Activated T-cell treated with anti-CD3 and anti-CD28 coated beads, Interleukin-2, amount 50 U/mL, for 72 hours (primary cell): ENCODE data around the gene ELFN1. TPM values are rescaled to one million over a fixed set of nuclear protein-coding genes. Genes with fewer than 3 reads are reported as not detected.
A peak's percentile ranks its signal among the peaks of the same experiment; 100 is the strongest.

Source experiments
- ATAC-seq, 2 donors: fragments of 150-1000 bp; cut with Tn5 transposase; replicated peaks in 1 of 2; 2 replicates each; pipeline ENCODE4 v1.10.0; 2021; ENCODE audit warnings: moderate library complexity in 2 of 2, mild to moderate bottlenecking in 1 of 2
- DNase-seq, 2 donors: peaks; one replicate each; pipeline ENCODE4 v3.0.0; 2021 to 2022; ENCODE audit warnings: mixed read lengths in 1 of 2
- H3K27ac Mint-ChIP-seq: one replicate; pipeline ENCODE4 v1.8.0; 2022; ENCODE audit warnings: mild to moderate bottlenecking, moderate library complexity, mixed read lengths
- H3K27me3 Mint-ChIP-seq: one replicate; pipeline ENCODE4 v1.8.0; 2022; ENCODE audit warnings: low read depth, mixed read lengths
- H3K36me3 Mint-ChIP-seq, 2 donors: one replicate each; pipeline ENCODE4 v1.8.0; 2022; ENCODE audit warnings: mixed read lengths in 2 of 2, mild to moderate bottlenecking in 1 of 2; ENCODE audit not compliant: insufficient read depth in 2 of 2
- H3K4me1 Mint-ChIP-seq: one replicate; pipeline ENCODE4 v1.8.0; 2022; ENCODE audit warnings: low read depth, mixed read lengths
- H3K4me3 Mint-ChIP-seq, 2 donors: one replicate each; pipeline ENCODE4 v1.8.0; 2022; ENCODE audit warnings: mild to moderate bottlenecking in 2 of 2, mixed read lengths in 2 of 2, moderate library complexity in 2 of 2
- H3K9me3 Mint-ChIP-seq, 2 donors: one replicate each; pipeline ENCODE4 v1.8.0; 2022; ENCODE audit warnings: mixed read lengths in 2 of 2
- total RNA-seq, 2 donors: library from RNA; stranded (reverse); gene quantifications; one replicate each; pipeline ENCODE4 v1.2.3, GENCODE V29; 2022

Gene ELFN1
- total RNA-seq, 2 donors from 2014 or later: not detected

- DNase-seq: no peak
- H3K4me3 Mint-ChIP-seq: peak overlapping the region; percentile 29 to 68
- peaks cover 27% of the 10 kb centered on the region for H3K27me3 Mint-ChIP-seq
These were observed 769 bp upstream of the ELFN1 start for GRCh38 chr7:1669064-1669951.

GRCh38 chr7:1670894-1671593 lies 967 bp downstream of the ELFN1 start:
- Mint-ChIP-seq H3K27me3 (peaks cover 27% of the 10 kb centered on the region), H3K9me3 (no peaks in the 10 kb centered on the region), H3K4me1 (peaks cover 5% of the 10 kb centered on the region), H3K4me3 (peak overlapping the region in 1 of 2 donors; percentile 56), H3K27ac (no peak overlapping the region), H3K36me3 (no peaks in the 10 kb centered on the region)
- ATAC-seq (no peak), DNase-seq (no peak)

More at GRCh38 chr7:1669064-1669951, 769 bp upstream of the ELFN1 start:
- no peaks in the 10 kb centered on the region for H3K9me3 Mint-ChIP-seq
- peaks cover 5% of the 10 kb centered on the region for H3K4me1 Mint-ChIP-seq
- H3K36me3 Mint-ChIP-seq: no peaks in the 10 kb centered on the region
- no peak overlapping the region for H3K27ac Mint-ChIP-seq
- ATAC-seq: peak in 1 of 2 donors; percentile 25

- H3K27me3 Mint-ChIP-seq: peaks cover 27% of the 10 kb centered on the region
- peaks cover 5% of the 10 kb centered on the region for H3K4me1 Mint-ChIP-seq
- ATAC-seq (no peak), DNase-seq (no peak)
- no peaks in the 10 kb centered on the region for H3K36me3 Mint-ChIP-seq
- no peaks in the 10 kb centered on the region for H3K9me3 Mint-ChIP-seq
- no peak overlapping the region for H3K27ac Mint-ChIP-seq
- no peak overlapping the region for H3K4me3 Mint-ChIP-seq
These were observed 1.7 kb downstream of the ELFN1 start for GRCh38 chr7:1671594-1672451.

GRCh38 chr7:1672851-1673486 lies 2.9 kb downstream of the ELFN1 start:
- no peaks in the 10 kb centered on the region for H3K9me3 Mint-ChIP-seq
- peaks cover 5% of the 10 kb centered on the region for H3K4me1 Mint-ChIP-seq

GRCh38 chr7:1673581-1674118 lies 3.6 kb downstream of the ELFN1 start:
- Mint-ChIP-seq H3K9me3 (no peaks in the 10 kb centered on the region), H3K4me3 (no peak overlapping the region), H3K4me1 (peaks cover 5% of the 10 kb centered on the region), H3K27me3 (peaks cover 19% of the 10 kb centered on the region), H3K27ac (no peak overlapping the region), H3K36me3 (no peaks in the 10 kb centered on the region)
- DNase-seq (no peak), ATAC-seq (no peak)

More at GRCh38 chr7:1672851-1673486, 2.9 kb downstream of the ELFN1 start:
- Mint-ChIP-seq H3K36me3 (no peaks in the 10 kb centered on the region), H3K27me3 (peaks cover 26% of the 10 kb centered on the region), H3K4me3 (no peak overlapping the region), H3K27ac (no peak overlapping the region)
- ATAC-seq (no peak), DNase-seq (no peak)

- Mint-ChIP-seq H3K4me1 (no peaks in the 10 kb centered on the region), H3K27me3 (peaks cover 12% of the 10 kb centered on the region), H3K4me3 (no peak overlapping the region), H3K9me3 (no peaks in the 10 kb centered on the region), H3K27ac (no peak overlapping the region), H3K36me3 (no peaks in the 10 kb centered on the region)
- DNase-seq (no peak), ATAC-seq (no peak)
These were observed 4.3 kb downstream of the ELFN1 start for GRCh38 chr7:1674161-1675035.

- H3K27ac Mint-ChIP-seq: no peak overlapping the region
- H3K36me3 Mint-ChIP-seq: no peaks in the 10 kb centered on the region
- no peak overlapping the region for H3K4me3 Mint-ChIP-seq
- no peaks in the 10 kb centered on the region for H3K9me3 Mint-ChIP-seq
- no peaks in the 10 kb centered on the region for H3K4me1 Mint-ChIP-seq
- ATAC-seq (no peak), DNase-seq (no peak)
- peaks cover 12% of the 10 kb centered on the region for H3K27me3 Mint-ChIP-seq
These were observed 5.1 kb downstream of the ELFN1 start for GRCh38 chr7:1675036-1675671.

- no peak for DNase-seq
- H3K27me3 Mint-ChIP-seq: peaks cover 11% of the 10 kb centered on the region
- H3K4me3 Mint-ChIP-seq: no peak overlapping the region
- H3K4me1 Mint-ChIP-seq: no peaks in the 10 kb centered on the region
- no peak overlapping the region for H3K27ac Mint-ChIP-seq
- no peaks in the 10 kb centered on the region for H3K9me3 Mint-ChIP-seq
- no peak for ATAC-seq
- no peaks in the 10 kb centered on the region for H3K36me3 Mint-ChIP-seq
These were observed 5.8 kb downstream of the ELFN1 start for GRCh38 chr7:1675673-1676549.

GRCh38 chr7:1676550-1677078 lies 6.5 kb downstream of the ELFN1 start:
- Mint-ChIP-seq H3K27me3 (peaks cover 6% of the 10 kb centered on the region), H3K4me1 (no peaks in the 10 kb centered on the region), H3K27ac (no peak overlapping the region), H3K36me3 (no peaks in the 10 kb centered on the region), H3K4me3 (no peak overlapping the region), H3K9me3 (no peaks in the 10 kb centered on the region)
- DNase-seq: no peak
- ATAC-seq: no peak

- H3K4me1 Mint-ChIP-seq: no peaks in the 10 kb centered on the region
- no peak overlapping the region for H3K27ac Mint-ChIP-seq
- DNase-seq: no peak
- no peak overlapping the region for H3K4me3 Mint-ChIP-seq
- H3K36me3 Mint-ChIP-seq: no peaks in the 10 kb centered on the region
- no peak for ATAC-seq
- H3K27me3 Mint-ChIP-seq: peaks cover 4% of the 10 kb centered on the region
- peaks cover 0 to 2% of the 10 kb centered on the region in 2 donors for H3K9me3 Mint-ChIP-seq
These were observed 7.4 kb downstream of the ELFN1 start for GRCh38 chr7:1677206-1678080.
